Measurements from ENCODE around the gene DRGX. TPM values are rescaled to one million over a fixed set of nuclear protein-coding genes. Genes with fewer than 3 reads are reported as not detected.

DRGX gene
- total and polyA plus RNA-seq, 9 donors = not detected

DNA sequence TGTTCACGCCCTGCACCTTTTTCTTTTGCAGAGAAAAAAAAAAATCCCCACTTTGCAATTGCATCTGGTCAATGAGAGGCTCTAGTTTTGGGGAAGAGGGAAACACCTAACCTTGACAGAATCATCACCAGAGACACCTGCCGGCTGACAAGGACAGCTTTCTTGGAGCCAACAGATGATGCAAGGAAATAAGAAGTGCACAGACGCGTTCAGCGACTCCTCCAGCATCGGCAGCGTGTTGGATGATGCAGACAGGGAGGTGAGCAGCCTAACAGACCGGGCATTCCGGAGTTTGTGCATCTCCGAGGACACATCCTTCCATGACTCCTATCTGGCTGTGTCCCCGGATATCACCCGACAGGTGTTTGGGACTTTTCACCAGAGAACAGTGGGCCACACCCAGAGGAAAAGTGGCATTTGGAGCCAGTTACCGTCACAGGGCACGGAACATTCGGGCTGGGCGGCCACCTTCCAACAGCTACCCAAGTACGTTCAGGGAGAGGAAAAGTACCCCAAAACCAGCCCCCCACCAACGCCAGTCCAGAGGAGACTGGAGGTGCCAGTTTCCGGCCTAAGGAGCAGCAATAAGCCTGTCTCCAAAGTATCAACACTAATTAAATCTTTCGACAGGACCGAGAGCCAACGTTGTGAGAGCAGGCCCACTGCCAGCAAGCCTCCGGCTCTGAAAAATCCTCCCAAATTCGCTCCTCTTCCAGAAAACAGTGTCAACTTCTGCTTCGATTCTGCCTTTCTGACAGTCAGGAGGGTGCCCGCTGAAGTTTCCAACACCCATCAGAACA is 73.3 kb downstream of the DRGX start:
- Histone ChIP-seq H3K9me3 (no peaks in the 10 kb centered on the region), H3K27ac (no peak overlapping the region), H3K27me3 (no peaks in the 10 kb centered on the region), H3K36me3 (no peaks in the 10 kb centered on the region), H3K4me1 (ENCODE audit: insufficient read depth) (no peaks in the 10 kb centered on the region), H3K4me3 (no peak overlapping the region)
- intact Hi-C loops (cut with DNase I) = no loop called here
- TF ChIP-seq POLR2A (IDR thresholded peaks at IDR 0.05) = no peak
- no peak for TF ChIP-seq EP300 (IDR thresholded peaks at IDR 0.05)
- TF ChIP-seq, protein P1, sequence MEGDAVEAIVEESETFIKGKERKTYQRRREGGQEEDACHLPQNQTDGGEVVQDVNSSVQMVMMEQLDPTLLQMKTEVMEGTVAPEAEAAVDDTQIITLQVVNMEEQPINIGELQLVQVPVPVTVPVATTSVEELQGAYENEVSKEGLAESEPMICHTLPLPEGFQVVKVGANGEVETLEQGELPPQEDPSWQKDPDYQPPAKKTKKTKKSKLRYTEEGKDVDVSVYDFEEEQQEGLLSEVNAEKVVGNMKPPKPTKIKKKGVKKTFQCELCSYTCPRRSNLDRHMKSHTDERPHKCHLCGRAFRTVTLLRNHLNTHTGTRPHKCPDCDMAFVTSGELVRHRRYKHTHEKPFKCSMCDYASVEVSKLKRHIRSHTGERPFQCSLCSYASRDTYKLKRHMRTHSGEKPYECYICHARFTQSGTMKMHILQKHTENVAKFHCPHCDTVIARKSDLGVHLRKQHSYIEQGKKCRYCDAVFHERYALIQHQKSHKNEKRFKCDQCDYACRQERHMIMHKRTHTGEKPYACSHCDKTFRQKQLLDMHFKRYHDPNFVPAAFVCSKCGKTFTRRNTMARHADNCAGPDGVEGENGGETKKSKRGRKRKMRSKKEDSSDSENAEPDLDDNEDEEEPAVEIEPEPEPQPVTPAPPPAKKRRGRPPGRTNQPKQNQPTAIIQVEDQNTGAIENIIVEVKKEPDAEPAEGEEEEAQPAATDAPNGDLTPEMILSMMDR (IDR thresholded peaks at IDR 0.05) = no peak
- peak in 1 of 5 donors; percentile 6 for DNase-seq
- WGBS, 3 donors = 83 to 88% (median 83%) methylated on average over 26 of the region's 26 CpGs

DNA sequence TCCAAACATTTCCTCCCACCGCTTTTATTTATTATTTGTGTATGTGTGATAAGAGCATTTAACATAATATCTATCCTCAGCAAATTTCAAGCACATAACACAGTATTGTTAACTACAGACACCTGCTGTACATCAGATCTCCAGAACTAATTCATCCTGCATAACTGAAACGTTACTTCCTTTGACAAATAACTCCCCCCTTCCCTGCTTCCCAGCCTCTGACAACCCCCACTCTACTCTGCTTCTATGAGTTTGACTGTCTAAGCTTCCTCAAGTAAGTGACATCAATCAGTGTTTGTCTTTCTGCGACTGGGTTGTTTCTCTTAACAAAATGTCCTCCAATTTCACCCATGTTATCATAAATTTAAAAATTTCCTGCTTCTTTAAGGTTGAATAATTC is 74.9 kb downstream of the DRGX start:
- no peaks in the 10 kb centered on the region for H3K9me3 ChIP-seq
- no peaks in the 10 kb centered on the region for H3K4me1 ChIP-seq (ENCODE audit: insufficient read depth)
- H3K36me3 ChIP-seq = no peaks in the 10 kb centered on the region
- DNase-seq = no peak
- WGBS, 3 donors = 52 to 62% (median 54%) methylated on average over 3 of the region's 3 CpGs
- H3K27me3 ChIP-seq = no peaks in the 10 kb centered on the region
- intact Hi-C loops (cut with DNase I) = no loop called here
- H3K27ac ChIP-seq = no peak overlapping the region
- TF ChIP-seq EP300 (IDR thresholded peaks at IDR 0.05) (no peak), POLR2A (IDR thresholded peaks at IDR 0.05) (no peak)
- TF ChIP-seq, protein P1 (IDR thresholded peaks at IDR 0.05) = no peak
- no peak overlapping the region for H3K4me3 ChIP-seq

DNA sequence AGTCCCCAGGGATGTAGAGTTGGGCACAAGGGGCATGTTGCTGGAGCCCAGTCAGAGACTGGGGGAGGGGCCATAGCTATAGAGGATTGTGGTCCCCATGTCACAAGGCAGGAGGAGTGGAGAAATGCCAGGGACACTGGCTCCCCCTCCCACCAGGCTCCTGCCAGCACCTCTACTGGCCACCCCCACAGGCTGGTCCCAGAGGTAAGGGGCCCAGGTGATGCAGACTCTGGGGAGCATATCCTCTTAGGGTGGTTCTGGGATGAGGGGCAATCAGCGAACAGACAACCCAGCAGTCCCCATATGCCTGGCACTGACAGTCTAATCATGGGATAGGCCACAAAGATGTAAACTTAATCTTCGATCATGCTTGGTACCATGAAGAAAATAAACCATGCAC is 75.7 kb downstream of the DRGX start:
- DNase-seq = no peak
- Histone ChIP-seq H3K27ac (no peak overlapping the region), H3K36me3 (no peaks in the 10 kb centered on the region), H3K4me1 (ENCODE audit: insufficient read depth) (no peaks in the 10 kb centered on the region), H3K9me3 (no peaks in the 10 kb centered on the region), H3K27me3 (no peaks in the 10 kb centered on the region), H3K4me3 (no peak overlapping the region)
- TF ChIP-seq POLR2A (IDR thresholded peaks at IDR 0.05) = no peak
- TF ChIP-seq, protein P1 (IDR thresholded peaks at IDR 0.05) = no peak
- TF ChIP-seq EP300 (IDR thresholded peaks at IDR 0.05) = no peak
- intact Hi-C loops (cut with DNase I) = no loop called here
- WGBS, 3 donors = 84 to 92% (median 92%) methylated on average over 2 of the region's 2 CpGs

DNA sequence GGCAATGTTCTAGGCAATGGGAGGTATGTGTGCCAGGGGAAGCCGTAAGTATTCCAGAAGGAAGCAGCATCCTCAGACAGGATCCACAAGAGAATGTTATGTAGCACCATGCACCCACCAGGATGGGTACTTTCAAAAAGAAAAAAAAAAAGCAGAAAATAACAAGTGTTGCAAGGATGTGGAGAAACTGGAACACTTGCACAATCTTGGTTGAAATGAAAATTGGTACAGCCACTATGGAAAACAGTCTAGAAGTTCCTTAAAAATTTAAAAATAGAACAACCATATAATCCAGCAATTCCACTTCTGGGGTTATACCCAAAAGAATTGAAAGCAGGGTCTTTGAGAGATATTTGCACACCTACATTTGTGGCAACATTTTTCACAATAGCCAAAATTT is 76.7 kb downstream of the DRGX start:
- H3K36me3 ChIP-seq = no peaks in the 10 kb centered on the region
- TF ChIP-seq POLR2A (IDR thresholded peaks at IDR 0.05) (no peak), EP300 (IDR thresholded peaks at IDR 0.05) (no peak)
- TF ChIP-seq, protein P1 (IDR thresholded peaks at IDR 0.05) = no peak
- H3K4me1 ChIP-seq (ENCODE audit: insufficient read depth) = no peaks in the 10 kb centered on the region
- no peak for DNase-seq
- H3K27ac ChIP-seq = no peak overlapping the region
- WGBS, 3 donors = 79 to 92% (median 87%) methylated on average over 1 of the region's 1 CpG
- no peak overlapping the region for H3K4me3 ChIP-seq
- intact Hi-C loops (cut with DNase I) = no loop called here
- H3K27me3 ChIP-seq = no peaks in the 10 kb centered on the region
- H3K9me3 ChIP-seq = no peaks in the 10 kb centered on the region
